Endothelial cell of umbilical vein (primary cell): ENCODE data around the gene LPP. TPM values are rescaled to one million over a fixed set of nuclear protein-coding genes. Genes with fewer than 3 reads are reported as not detected.

Source experiments
- BruUV-seq: library from RNA; stranded (reverse); fragments of 400-500 nt; replicated peaks from 2 replicates; lab custom pipeline; 2021; lab: Mats Ljungman, UMichigan
- CTCF ChIA-PET: fragments of 300-600, 350-600 bp; sonication (Branson Sonifier 250); formaldehyde crosslinking; loops from one replicate; lab custom pipeline; 2021; ENCODE audit warnings: antibody characterized with exemption, inconsistent platforms; lab: Charles Lee
- POLR2A ChIA-PET: fragments of 300-600, 350-600 bp; sonication (Branson Sonifier 250); formaldehyde crosslinking; loops from one replicate; lab custom pipeline; 2021; ENCODE audit warnings: antibody characterized with exemption, inconsistent platforms; lab: Charles Lee
- DNase-seq: peaks from one replicate; pipeline ENCODE4 v3.0.0-alpha.2; 2011; ENCODE audit warnings: low read depth, low spot score
- FAIRE-seq: peaks from 2 replicates; lab custom pipeline; 2011; peaks lifted over from hg19 to GRCh38; lab: Jason Lieb, UNC
- H2AFZ ChIP-seq: 2 replicates; pipeline ENCODE4 v1.6.0; 2012; ENCODE audit warnings: low read depth, low read length, control low read depth, inconsistent platforms
- H3K27ac ChIP-seq: 2 replicates; pipeline ENCODE4 v1.5.1; 2011; ENCODE audit warnings: low read depth, mild to moderate bottlenecking, control low read depth, low read length, moderate library complexity; ENCODE audit not compliant: insufficient read depth
- H3K27me3 ChIP-seq, 2 experiments: 2 replicates each; pipeline versions ENCODE4 v1.6.0 to v1.6.1; 2011; ENCODE audit warnings: low read length in 2 of 2, mixed read lengths in 1 of 2; ENCODE audit not compliant: control insufficient read depth in 2 of 2, insufficient read depth in 2 of 2
- H3K36me3 ChIP-seq, 2 experiments: 2 replicates in 1 of 2; 3 replicates in 1 of 2; pipeline ENCODE4 v1.5.1; 2011; ENCODE audit warnings: low read length in 2 of 2, mild to moderate bottlenecking in 1 of 2, moderate library complexity in 1 of 2; ENCODE audit not compliant: control insufficient read depth in 2 of 2, insufficient read depth in 2 of 2; ENCODE audit errors: extremely low read depth in 1 of 2
- H3K4me1 ChIP-seq: 3 replicates; pipeline ENCODE4 v1.5.1; 2011; ENCODE audit warnings: mild to moderate bottlenecking, low read length; ENCODE audit not compliant: control insufficient read depth, insufficient read depth; ENCODE audit errors: extremely low read depth
- H3K4me2 ChIP-seq: 2 replicates; pipeline ENCODE4 v1.6.1; 2011; ENCODE audit warnings: low read length, control low read depth, mixed read lengths; ENCODE audit not compliant: insufficient read depth
- H3K4me3 ChIP-seq, 3 experiments: fragments of 200-600 bp in 1 of 3; sonication (generic), shearing (Covaris generic) in 1 of 3; replicated peaks in 1 of 3; 2 replicates each; pipeline ENCODE4 v1.5.1; 2011 to 2016; ENCODE audit warnings: control low read depth in 3 of 3, low read length in 3 of 3, mild to moderate bottlenecking in 2 of 3, inconsistent platforms in 1 of 3, low read depth in 1 of 3, moderate library complexity in 1 of 3; ENCODE audit not compliant: insufficient read depth in 1 of 3
- H3K79me2 ChIP-seq: 2 replicates; pipeline ENCODE4 v1.6.0; 2012; ENCODE audit warnings: low read length, inconsistent platforms; ENCODE audit not compliant: control insufficient read depth, insufficient read depth
- H3K9ac ChIP-seq: replicated peaks from 2 replicates; pipeline ENCODE3; 2011; ENCODE audit warnings: low read length, control low read depth; ENCODE audit not compliant: insufficient read depth; ENCODE audit errors: extremely low read depth
- H3K9me1 ChIP-seq: replicated peaks from 3 replicates; pipeline ENCODE4 v1.6.0; 2011; ENCODE audit warnings: mild to moderate bottlenecking, low read length; ENCODE audit not compliant: control insufficient read depth, insufficient read depth; ENCODE audit errors: extremely low read depth
- H3K9me3 ChIP-seq: replicated peaks from 2 replicates; pipeline ENCODE4 v1.5.1; 2012; ENCODE audit warnings: low read length, inconsistent platforms; ENCODE audit not compliant: control insufficient read depth, insufficient read depth
- H4K20me1 ChIP-seq: replicated peaks from 2 replicates; pipeline ENCODE3; 2011; ENCODE audit warnings: mild to moderate bottlenecking, low read length; ENCODE audit not compliant: control insufficient read depth, insufficient read depth; ENCODE audit errors: extremely low read depth
- EZH2 ChIP-seq: IDR thresholded peaks from 2 replicates; pipeline ENCODE4 v1.6.1; 2012; ENCODE audit warnings: borderline replicate concordance, low read depth, mild to moderate bottlenecking, moderate library complexity, low read length, inconsistent platforms; ENCODE audit not compliant: severe bottlenecking
- FOS ChIP-seq: IDR thresholded peaks from 2 replicates; pipeline ENCODE4 v1.6.1; 2011; ENCODE audit warnings: mild to moderate bottlenecking, low read length, moderate library complexity, borderline replicate concordance; ENCODE audit not compliant: insufficient read depth
- GATA2 ChIP-seq: IDR thresholded peaks from 2 replicates; pipeline ENCODE4 v1.7.0; 2011; ENCODE audit warnings: low read depth, mild to moderate bottlenecking, moderate library complexity, mixed read lengths, low read length; ENCODE audit not compliant: insufficient read length, insufficient read depth
- JUN ChIP-seq: IDR thresholded peaks from 2 replicates; pipeline ENCODE4 v1.6.1; 2011; ENCODE audit warnings: borderline replicate concordance, low read depth; ENCODE audit not compliant: insufficient read length, insufficient read depth
- MYC ChIP-seq: IDR thresholded peaks from one replicate; pipeline ENCODE4 v1.6.1; 2011; ENCODE audit warnings: mild to moderate bottlenecking, low read depth, low read length
- POLR2A ChIP-seq: IDR thresholded peaks from 2 replicates; pipeline ENCODE4 v1.6.1; 2012; ENCODE audit warnings: low read depth, mild to moderate bottlenecking, control low read depth, low read length
- POLR2AphosphoS5 ChIP-seq: IDR thresholded peaks from 2 replicates; pipeline ENCODE4 v1.6.1; 2012; ENCODE audit warnings: low read depth, mild to moderate bottlenecking, control low read depth, low read length, moderate library complexity; ENCODE audit not compliant: insufficient read depth
- dilution Hi-C: fragments of 300-500 bp; cut with MboI; formaldehyde crosslinking; loops from one replicate; pipeline ENCODE4 v1.15.0; 2019; ENCODE audit warnings: low sequenced_read_pairs; ENCODE audit not compliant: extremely low pct_ligation_motif_present
- intact Hi-C: fragments of 100-400 bp; cut with micrococcal nuclease; formaldehyde crosslinking; loops from one replicate; pipeline ENCODE4 v1.10.0; 2022
- polyA plus RNA-seq, 4 experiments: library from polyadenylated mRNA; depleted of rRNA in 3 of 4; stranded (reverse) in 3 of 4; unstranded in 1 of 4; fragments of >200 nt; gene quantifications; 2 replicates each; pipeline versions ENCODE4 v1.2.1 to v1.2.3, GENCODE V29; 2011 to 2012; ENCODE audit warnings: missing spikeins in 1 of 4
- total RNA-seq: library from RNA; stranded (reverse); gene quantifications from 2 replicates; pipeline ENCODE4 v1.2.3, GENCODE V29; 2021
- TF ChIP-seq, protein P1 (sequence below): IDR thresholded peaks from 2 replicates; pipeline ENCODE4 v1.6.1; 2011; ENCODE audit not compliant: insufficient read depth, insufficient read length
- TF ChIP-seq, protein P2 (sequence below), 2 donors: IDR thresholded peaks; 1 replicate in 1 of 2; 2 replicates in 1 of 2; pipeline ENCODE4 v1.5.1; 2011; ENCODE audit warnings: low read length in 2 of 2, mild to moderate bottlenecking in 2 of 2, moderate library complexity in 2 of 2, control low read depth in 1 of 2, inconsistent platforms in 1 of 2, low read depth in 1 of 2; ENCODE audit not compliant: insufficient read depth in 1 of 2; ENCODE audit errors: extremely low read depth in 1 of 2

The LPP gene
- total and polyA plus RNA-seq, 2 donors (not counting 3 experiments of a cell fraction or from before 2014, with no cell fraction given), result 16.9 to 153 TPM

DNA sequence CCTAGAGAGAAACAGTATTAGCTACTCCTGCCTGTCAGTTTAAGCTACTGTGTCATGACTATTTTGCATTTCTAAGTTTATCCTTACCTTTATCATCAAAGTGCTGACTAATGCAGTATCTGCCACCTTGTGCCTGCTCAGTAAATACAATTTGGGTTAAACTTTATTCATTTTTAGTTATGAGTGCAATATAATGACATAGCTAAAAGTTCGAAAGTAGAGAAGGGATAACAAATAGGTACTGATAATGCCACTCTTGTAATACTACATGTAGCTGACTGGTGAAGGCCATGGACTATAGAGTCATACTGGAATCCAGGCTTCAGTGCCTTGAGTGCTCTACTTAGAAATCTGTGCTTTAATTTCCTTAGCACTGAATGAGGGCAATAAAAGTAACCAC, 537.0 kb downstream of the LPP start:
- POLR2A ChIA-PET, result interaction anchor here (1.1 kb wide), 1 partner anchor 10 kb away, joined by 3 read pairs; no protein-coding TSS in a partner anchor
- dilution Hi-C loops, result no loop called here
- Histone ChIP-seq H3K9me3 (no peaks in the 10 kb centered on the region), H3K4me1 (peaks cover 7% of the 10 kb centered on the region), H3K27ac (no peak overlapping the region), H3K9me1 (no peaks in the 10 kb centered on the region), H3K79me2 (no peaks in the 10 kb centered on the region), H3K9ac (no peak overlapping the region), H2AFZ (no peak overlapping the region), H3K4me2 (no peak overlapping the region), H4K20me1 (no peaks in the 10 kb centered on the region), H3K27me3 (no peaks in the 10 kb centered on the region), H3K4me3 (no peak overlapping the region), H3K36me3 (no peaks in the 10 kb centered on the region)
- no peak for TF ChIP-seq JUN
- TF ChIP-seq MYC, result no peak
- TF ChIP-seq POLR2A, result no peak
- TF ChIP-seq GATA2, result no peak
- TF ChIP-seq EZH2, result no peak
- no TSS peak for BruUV-seq
- CTCF ChIA-PET, result no interaction called here
- intact Hi-C loops, result no loop called here
- FAIRE-seq (no peak), DNase-seq (no peak)

DNA sequence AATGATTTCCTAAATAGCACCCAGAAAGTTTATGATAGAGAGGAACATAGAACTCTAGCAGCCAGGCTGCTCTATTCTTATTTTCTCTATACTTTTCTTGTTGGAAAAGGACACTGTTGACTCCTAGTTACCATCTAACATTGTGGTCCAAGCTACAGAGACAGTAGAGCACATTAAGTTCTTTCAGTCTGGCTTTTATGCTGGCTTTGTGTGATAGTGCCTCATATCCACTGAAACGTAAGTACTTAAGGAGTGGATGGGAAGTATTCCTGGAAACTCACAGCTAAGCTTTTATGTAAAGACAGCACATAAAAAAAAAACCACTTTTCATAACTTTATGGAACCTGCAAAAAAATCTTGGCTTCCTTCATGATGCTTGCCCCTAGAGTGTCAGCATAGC, 537.7 kb downstream of the LPP start:
- no peaks in the 10 kb centered on the region for H4K20me1 ChIP-seq
- no peak for TF ChIP-seq POLR2A
- TF ChIP-seq, protein P1, sequence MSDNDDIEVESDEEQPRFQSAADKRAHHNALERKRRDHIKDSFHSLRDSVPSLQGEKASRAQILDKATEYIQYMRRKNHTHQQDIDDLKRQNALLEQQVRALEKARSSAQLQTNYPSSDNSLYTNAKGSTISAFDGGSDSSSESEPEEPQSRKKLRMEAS, result no peak
- TF ChIP-seq MYC, result no peak
- TF ChIP-seq, protein P2, sequence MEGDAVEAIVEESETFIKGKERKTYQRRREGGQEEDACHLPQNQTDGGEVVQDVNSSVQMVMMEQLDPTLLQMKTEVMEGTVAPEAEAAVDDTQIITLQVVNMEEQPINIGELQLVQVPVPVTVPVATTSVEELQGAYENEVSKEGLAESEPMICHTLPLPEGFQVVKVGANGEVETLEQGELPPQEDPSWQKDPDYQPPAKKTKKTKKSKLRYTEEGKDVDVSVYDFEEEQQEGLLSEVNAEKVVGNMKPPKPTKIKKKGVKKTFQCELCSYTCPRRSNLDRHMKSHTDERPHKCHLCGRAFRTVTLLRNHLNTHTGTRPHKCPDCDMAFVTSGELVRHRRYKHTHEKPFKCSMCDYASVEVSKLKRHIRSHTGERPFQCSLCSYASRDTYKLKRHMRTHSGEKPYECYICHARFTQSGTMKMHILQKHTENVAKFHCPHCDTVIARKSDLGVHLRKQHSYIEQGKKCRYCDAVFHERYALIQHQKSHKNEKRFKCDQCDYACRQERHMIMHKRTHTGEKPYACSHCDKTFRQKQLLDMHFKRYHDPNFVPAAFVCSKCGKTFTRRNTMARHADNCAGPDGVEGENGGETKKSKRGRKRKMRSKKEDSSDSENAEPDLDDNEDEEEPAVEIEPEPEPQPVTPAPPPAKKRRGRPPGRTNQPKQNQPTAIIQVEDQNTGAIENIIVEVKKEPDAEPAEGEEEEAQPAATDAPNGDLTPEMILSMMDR (IDR thresholded peaks at IDR 0.05; ENCODE audit: extremely low read depth in 1 of 2, insufficient read depth in 1 of 2, low read depth in 1 of 2, low read length in 2 of 2), result no peak
- TF ChIP-seq GATA2, result no peak
- TF ChIP-seq JUN, result no peak
- no peak for TF ChIP-seq FOS
- no peak for TF ChIP-seq POLR2AphosphoS5
- H3K9me3 ChIP-seq, result no peaks in the 10 kb centered on the region
- BruUV-seq, result no TSS peak
- peaks cover 7% of the 10 kb centered on the region for H3K4me1 ChIP-seq
- intact Hi-C loops, result no loop called here
- no peak overlapping the region for H3K9ac ChIP-seq
- no peak overlapping the region for H3K4me2 ChIP-seq
- dilution Hi-C loops, result no loop called here
- H3K4me3 ChIP-seq, result no peak overlapping the region
- no peaks in the 10 kb centered on the region for H3K27me3 ChIP-seq
- POLR2A ChIA-PET, result interaction anchor here (1.1 kb wide), 1 partner anchor 11 kb away, joined by 3 read pairs; no protein-coding TSS in a partner anchor
- FAIRE-seq (no peak), DNase-seq (no peak)
- CTCF ChIA-PET, result no interaction called here
- H3K27ac ChIP-seq, result no peak overlapping the region
- H3K36me3 ChIP-seq, result no peaks in the 10 kb centered on the region
- no peaks in the 10 kb centered on the region for H3K9me1 ChIP-seq
- H3K79me2 ChIP-seq, result no peaks in the 10 kb centered on the region
- no peak overlapping the region for H2AFZ ChIP-seq
